Activated naive CD4-positive, alpha-beta T cell treated with anti-CD3 and anti-CD28 coated beads, Interleukin-2, amount 50 U/mL, for 24 hours (primary cell): ENCODE data around the gene YES1.
A peak's percentile ranks its signal among the peaks of the same experiment; 100 is the strongest.
"Not testable (repeated sequence)": the region's sequence is repeated elsewhere in the genome, so short reads cannot be mapped to it uniquely, and the experiment has no call there.

Experiments used
- H3K27ac Mint-ChIP-seq: one replicate; pipeline ENCODE4 v1.8.0; 2021; ENCODE audit warnings: mild to moderate bottlenecking, mixed read lengths
- H3K27me3 Mint-ChIP-seq: one replicate; pipeline ENCODE4 v1.8.0; 2021; ENCODE audit warnings: mixed read lengths
- H3K36me3 Mint-ChIP-seq: one replicate; pipeline ENCODE4 v1.8.0; 2021; ENCODE audit warnings: mixed read lengths
- H3K4me1 Mint-ChIP-seq: one replicate; pipeline ENCODE4 v1.8.0; 2021; ENCODE audit warnings: mixed read lengths
- H3K4me3 Mint-ChIP-seq: one replicate; pipeline ENCODE4 v1.8.0; 2021; ENCODE audit warnings: mild to moderate bottlenecking, mixed read lengths
- H3K9me3 Mint-ChIP-seq: one replicate; pipeline ENCODE4 v1.8.0; 2021; ENCODE audit warnings: mixed read lengths

The YES1 gene

DNA sequence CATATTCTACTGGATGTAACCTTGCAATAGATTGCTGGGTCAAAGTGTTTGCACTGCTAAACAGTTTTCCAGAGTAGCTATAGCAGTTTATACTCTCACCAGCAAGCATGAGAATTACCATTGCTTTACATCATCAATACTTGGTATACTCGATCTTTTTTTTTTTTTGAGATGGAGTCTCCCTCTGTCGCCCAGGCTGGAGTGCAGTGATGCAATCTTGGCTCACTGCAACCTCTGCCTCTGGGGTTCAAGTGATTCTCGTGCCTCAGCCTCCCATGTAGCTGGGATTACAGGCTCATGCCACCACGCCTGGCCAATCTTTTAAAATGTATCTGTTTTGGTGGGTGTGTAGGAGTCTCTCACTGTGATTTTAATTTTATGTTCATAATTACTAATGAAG lies 36.0 kb downstream of the YES1 start:
- not testable (repeated sequence) for H3K27ac Mint-ChIP-seq, H3K27me3 Mint-ChIP-seq, H3K4me3 Mint-ChIP-seq, H3K9me3 Mint-ChIP-seq
- H3K4me1 Mint-ChIP-seq, result peaks cover 68% of the 10 kb centered on the region
- peaks cover 15% of the 10 kb centered on the region for H3K36me3 Mint-ChIP-seq

DNA sequence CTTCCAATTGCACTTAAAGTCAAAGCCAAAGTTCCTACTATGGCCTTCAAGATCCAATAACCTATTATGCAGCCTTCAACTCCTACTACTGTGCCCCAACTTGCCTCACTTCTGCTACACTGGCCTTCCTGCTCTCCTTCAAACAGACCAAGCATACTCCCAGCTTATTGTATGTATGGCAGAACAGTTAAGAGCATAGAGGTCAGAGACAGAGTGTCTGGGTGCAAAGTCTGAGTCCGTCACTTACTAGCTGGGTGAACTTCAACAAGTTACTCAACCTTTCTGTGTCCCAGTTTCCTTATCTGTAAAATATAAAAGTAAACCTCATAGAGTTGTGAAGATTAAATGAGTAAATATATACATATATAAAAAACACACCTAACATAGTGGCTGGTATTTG lies 37.2 kb downstream of the YES1 start:
- Mint-ChIP-seq H3K36me3 (peaks cover 15% of the 10 kb centered on the region), H3K4me1 (peaks cover 62% of the 10 kb centered on the region), H3K9me3 (no peaks in the 10 kb centered on the region), H3K27me3 (no peaks in the 10 kb centered on the region), H3K27ac (no peak overlapping the region), H3K4me3 (no peak overlapping the region)

- peaks cover 15% of the 10 kb centered on the region for H3K36me3 Mint-ChIP-seq
- peaks cover 58% of the 10 kb centered on the region for H3K4me1 Mint-ChIP-seq
- H3K4me3 Mint-ChIP-seq, result no peak overlapping the region
- H3K9me3 Mint-ChIP-seq, result no peaks in the 10 kb centered on the region
- no peaks in the 10 kb centered on the region for H3K27me3 Mint-ChIP-seq
- H3K27ac Mint-ChIP-seq, result peak overlapping the region; percentile 42
Observed at GRCh38 chr18:773980-774624, 37.9 kb downstream of the YES1 start.

DNA sequence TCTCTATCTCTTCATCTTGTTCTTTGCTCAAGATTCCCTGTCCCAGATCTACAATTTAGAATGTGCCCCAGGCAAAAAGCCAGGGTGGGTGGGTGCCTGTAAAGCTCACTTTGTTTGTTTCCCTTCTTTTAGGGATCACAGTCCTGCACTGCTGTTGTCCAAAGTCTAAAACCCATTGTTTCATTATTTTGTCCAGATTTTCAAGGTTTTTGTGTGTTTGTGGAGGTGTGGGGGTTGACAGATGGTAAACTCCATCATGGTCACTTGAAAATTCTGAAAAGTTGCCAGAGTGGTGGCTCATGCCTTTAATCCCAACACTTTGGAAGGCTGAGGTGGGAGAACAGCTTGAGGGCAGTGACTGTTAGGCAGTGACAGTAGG lies 41.5 kb downstream of the YES1 start:
- no peaks in the 10 kb centered on the region for H3K9me3 Mint-ChIP-seq
- no peaks in the 10 kb centered on the region for H3K27me3 Mint-ChIP-seq
- peaks cover 39% of the 10 kb centered on the region for H3K4me1 Mint-ChIP-seq
- peaks cover 11% of the 10 kb centered on the region for H3K36me3 Mint-ChIP-seq
- no peak overlapping the region for H3K4me3 Mint-ChIP-seq
- peak overlapping the region; percentile 66 for H3K27ac Mint-ChIP-seq

DNA sequence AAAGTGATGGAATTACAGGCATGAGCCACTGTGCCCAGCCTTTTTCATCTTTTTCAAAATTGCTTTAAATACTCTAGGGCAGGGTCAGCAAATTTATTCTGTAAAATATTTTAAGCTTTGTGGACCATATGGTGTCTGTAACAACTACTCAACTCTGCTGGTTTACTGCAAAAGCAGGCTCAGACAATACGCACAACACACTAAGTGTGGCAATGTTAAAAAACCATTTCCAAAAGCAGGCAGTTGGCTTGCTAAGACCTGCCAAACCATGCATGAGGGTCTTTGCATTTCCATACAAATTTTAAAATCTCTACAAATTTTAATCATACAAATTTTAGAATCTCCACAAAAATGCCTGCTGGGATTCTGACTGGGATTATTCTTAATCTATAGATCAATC lies 44.1 kb downstream of the YES1 start:
- H3K27ac Mint-ChIP-seq, result no peak overlapping the region
- peaks cover 2% of the 10 kb centered on the region for H3K36me3 Mint-ChIP-seq
- H3K27me3 Mint-ChIP-seq, result no peaks in the 10 kb centered on the region
- H3K4me3 Mint-ChIP-seq, result no peak overlapping the region
- peaks cover 27% of the 10 kb centered on the region for H3K4me1 Mint-ChIP-seq
- H3K9me3 Mint-ChIP-seq, result no peaks in the 10 kb centered on the region

DNA sequence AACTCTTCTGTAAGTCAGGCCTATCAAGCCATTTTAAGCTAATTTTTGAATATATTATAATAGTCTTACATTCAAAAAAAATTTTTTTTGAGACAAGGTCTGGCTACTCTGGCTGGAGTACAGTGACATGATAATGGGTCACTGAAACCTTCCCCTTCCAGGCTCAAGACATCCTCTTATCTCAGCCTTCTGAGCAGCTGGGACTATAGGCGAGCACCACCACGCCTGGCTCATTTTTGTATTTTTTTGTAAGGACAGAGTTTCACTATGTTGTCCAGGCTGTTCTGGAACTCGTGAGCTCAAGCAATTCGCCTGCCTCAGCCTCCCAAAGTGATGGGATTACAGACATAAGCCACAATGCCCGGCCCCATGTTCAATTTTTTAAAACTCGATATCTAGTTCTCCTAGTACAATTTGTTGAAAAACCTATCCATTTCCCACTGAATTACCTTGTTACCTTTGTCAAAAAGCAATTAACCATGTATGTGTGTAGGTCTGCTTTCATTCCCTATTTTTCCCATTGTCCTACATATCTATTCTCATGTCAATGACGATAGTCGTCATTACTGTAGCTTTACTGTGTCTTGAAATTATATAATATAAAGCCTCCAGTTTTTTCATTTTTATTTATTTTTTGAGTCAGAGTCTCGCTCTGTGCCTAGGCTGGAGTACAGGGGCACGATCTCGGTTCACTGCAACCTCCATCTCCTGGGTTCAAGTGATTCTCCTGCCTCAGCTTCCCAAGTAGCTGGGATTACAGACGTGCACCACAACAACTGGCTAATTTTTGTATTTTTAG lies 44.8 kb downstream of the YES1 start:
- H3K9me3 Mint-ChIP-seq, result no peaks in the 10 kb centered on the region
- peaks cover 26% of the 10 kb centered on the region for H3K4me1 Mint-ChIP-seq
- H3K27ac Mint-ChIP-seq, result no peak overlapping the region
- H3K27me3 Mint-ChIP-seq, result no peaks in the 10 kb centered on the region
- no peak overlapping the region for H3K4me3 Mint-ChIP-seq
- peaks cover 3% of the 10 kb centered on the region for H3K36me3 Mint-ChIP-seq

DNA sequence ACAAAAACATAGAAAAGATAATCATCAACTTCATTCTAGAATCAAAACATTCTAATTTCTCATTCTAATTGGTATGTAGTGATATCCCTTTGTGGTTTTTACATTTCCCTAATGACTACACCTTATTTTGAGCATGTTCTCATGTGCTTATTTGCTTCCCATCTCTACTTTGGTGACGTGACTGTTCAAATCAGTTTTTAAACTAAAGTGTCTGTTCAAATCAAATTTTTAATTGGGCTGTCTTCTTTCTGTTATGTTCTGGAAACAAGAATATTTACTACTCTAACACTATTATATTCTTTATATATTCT lies 45.5 kb downstream of the YES1 start:
- Mint-ChIP-seq H3K4me3 (no peak overlapping the region), H3K4me1 (peaks cover 26% of the 10 kb centered on the region), H3K9me3 (no peaks in the 10 kb centered on the region), H3K36me3 (peaks cover 3% of the 10 kb centered on the region), H3K27me3 (no peaks in the 10 kb centered on the region), H3K27ac (peak overlapping the region; percentile 55)

DNA sequence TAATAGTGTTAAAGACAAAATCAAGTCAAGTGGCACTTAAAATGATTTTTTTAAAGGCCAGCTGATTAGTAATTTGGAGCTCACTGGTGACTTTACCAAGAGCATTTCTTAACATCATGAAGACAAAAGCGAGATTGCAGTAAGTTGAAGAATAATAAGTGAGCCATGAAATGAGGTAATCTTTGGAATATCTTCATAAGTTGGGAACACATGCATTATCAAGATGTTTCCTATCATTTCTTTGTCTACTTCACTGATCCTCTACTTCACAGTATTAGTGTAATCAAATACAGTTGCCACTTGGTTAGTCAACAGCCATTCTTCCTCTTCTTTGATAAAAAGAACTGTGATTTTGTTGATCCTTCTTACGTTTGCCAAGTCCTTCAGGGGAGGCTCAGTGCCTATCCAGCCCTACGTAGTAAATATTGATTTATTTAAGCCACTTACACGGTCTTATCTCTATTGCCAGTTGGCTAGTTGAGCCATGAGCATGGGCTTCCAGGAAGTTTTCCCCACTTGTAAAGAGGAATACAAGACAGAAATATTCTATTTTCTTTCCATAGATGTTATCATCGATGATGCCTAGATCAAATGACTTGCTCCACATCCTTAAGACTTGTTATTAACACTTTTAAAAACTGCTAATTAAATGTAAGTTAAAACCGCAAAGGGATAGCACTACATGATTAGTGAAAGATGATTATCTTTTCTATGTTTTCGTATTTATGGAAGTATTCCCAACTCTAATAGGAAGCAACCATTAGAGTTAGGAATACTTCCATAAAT lies 46.1 kb downstream of the YES1 start:
- no peaks in the 10 kb centered on the region for H3K9me3 Mint-ChIP-seq
- no peak overlapping the region for H3K27ac Mint-ChIP-seq
- H3K36me3 Mint-ChIP-seq, result peaks cover 3% of the 10 kb centered on the region
- H3K27me3 Mint-ChIP-seq, result no peaks in the 10 kb centered on the region
- H3K4me1 Mint-ChIP-seq, result peaks cover 28% of the 10 kb centered on the region
- H3K4me3 Mint-ChIP-seq, result no peak overlapping the region

DNA sequence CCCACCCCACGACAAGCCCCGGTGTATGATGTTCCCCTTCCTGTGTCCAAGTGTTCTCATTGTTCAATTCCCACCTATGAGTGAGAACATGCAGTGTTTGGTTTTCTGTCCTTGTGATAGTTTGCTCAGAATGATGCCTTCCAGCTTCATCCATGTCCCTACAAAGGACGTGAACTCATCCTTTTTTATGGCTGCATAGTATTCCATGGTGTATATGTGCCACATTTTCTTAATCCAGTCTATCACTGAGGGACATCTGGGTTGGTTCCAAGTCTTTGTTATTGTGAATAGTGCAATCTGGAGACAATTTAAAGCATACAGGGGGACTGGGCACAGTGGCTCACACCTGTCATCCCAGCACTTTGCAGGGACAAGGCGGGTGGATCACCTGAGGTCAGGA lies 52.2 kb downstream of the YES1 start:
- H3K27ac Mint-ChIP-seq, H3K27me3 Mint-ChIP-seq: not testable (repeated sequence)

DNA sequence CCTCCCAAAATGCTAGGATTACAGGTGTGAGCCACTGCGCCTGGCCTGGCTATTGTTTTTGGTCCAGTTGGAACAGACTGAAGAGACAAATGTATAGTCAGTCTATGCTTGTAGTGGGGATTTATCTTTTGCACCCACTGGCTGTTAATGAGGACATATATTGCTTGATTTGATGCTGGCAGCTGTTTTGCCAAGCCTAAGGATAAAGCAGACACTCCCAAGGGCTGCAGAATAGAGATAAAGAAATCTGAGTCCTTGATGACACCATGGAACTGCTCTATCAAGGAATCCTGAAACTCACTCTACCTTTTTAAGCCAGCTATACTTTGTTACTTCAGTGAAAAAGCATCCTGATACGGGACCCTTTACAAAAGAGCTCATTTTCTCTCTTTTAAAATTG lies 56.5 kb downstream of the YES1 start:
- Mint-ChIP-seq H3K27ac (no peak overlapping the region), H3K4me3 (no peak overlapping the region), H3K27me3 (no peaks in the 10 kb centered on the region), H3K9me3 (no peaks in the 10 kb centered on the region), H3K4me1 (peaks cover 8% of the 10 kb centered on the region), H3K36me3 (peaks cover 11% of the 10 kb centered on the region)

More for the DNA sequence above, 52.2 kb downstream of the YES1 start:
- H3K4me1 Mint-ChIP-seq, result peaks cover 28% of the 10 kb centered on the region
- H3K4me3 Mint-ChIP-seq, H3K36me3 Mint-ChIP-seq, H3K9me3 Mint-ChIP-seq: not testable (repeated sequence)

GRCh38 chr18:754656-755055 lies 57.4 kb downstream of the YES1 start:
- Mint-ChIP-seq H3K4me1 (peaks cover 8% of the 10 kb centered on the region), H3K27me3 (no peaks in the 10 kb centered on the region), H3K4me3 (no peak overlapping the region), H3K36me3 (peaks cover 11% of the 10 kb centered on the region), H3K27ac (no peak overlapping the region), H3K9me3 (no peaks in the 10 kb centered on the region)

DNA sequence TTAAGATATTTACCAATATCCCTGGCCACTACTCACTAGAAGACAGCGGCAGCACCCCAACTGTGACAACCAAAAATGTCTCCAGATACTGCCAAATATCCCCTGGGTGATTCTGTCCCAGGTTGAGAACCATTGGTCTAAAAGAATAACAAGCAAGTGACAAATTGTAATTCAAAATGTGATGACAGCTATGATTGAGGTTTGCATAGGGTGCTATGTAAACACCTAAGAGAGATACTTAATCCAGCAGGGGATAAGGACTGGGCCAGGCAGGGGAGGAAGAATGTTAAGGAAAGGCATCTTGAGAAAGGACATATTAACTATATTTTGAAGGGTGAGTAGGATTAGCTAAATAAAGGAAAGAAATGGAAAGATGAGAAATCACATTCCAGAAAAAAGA lies 61.6 kb downstream of the YES1 start:
- Mint-ChIP-seq H3K4me1 (no peaks in the 10 kb centered on the region), H3K36me3 (peaks cover 13% of the 10 kb centered on the region), H3K9me3 (no peaks in the 10 kb centered on the region), H3K27ac (no peak overlapping the region), H3K4me3 (no peak overlapping the region), H3K27me3 (no peaks in the 10 kb centered on the region)

DNA sequence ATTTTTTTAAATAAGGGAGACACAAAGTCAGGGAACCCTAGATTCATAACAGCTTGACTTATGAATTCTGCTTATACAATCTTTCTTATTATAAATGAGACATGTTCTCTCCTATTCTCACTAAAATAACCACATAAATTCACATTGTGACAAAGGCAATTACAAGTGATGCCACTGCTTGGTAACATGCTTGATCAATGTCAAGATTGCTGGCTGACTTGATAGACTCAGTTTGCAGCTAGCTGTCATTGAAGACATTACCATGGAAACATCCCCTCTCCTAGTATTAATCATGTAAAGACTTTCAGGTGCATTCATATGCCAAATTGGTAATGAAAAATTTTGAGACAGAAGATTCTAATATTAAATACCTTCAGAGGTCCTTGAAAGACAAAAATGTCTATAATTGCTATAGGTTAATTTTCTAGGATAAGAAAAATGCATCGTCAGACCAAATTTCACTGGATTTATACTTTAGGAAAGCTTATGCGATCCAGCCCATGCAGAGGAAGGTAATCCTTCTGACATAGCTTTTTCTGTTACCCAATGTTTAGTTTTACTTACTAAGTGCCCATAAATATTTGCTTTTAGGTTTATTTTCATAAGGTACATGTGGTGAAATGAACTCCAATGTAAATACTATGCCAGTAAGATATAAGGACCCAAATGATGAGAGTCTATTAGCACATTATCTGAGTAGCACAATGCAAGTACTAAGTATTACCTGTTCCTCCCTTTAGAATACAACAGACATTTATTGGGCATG lies 67.0 kb downstream of the YES1 start:
- H3K4me3 Mint-ChIP-seq, result no peak overlapping the region
- H3K4me1 Mint-ChIP-seq, result peaks cover 5% of the 10 kb centered on the region
- H3K36me3 Mint-ChIP-seq, result peaks cover 11% of the 10 kb centered on the region
- no peak overlapping the region for H3K27ac Mint-ChIP-seq
- H3K27me3 Mint-ChIP-seq, result no peaks in the 10 kb centered on the region
- no peaks in the 10 kb centered on the region for H3K9me3 Mint-ChIP-seq

- no peak overlapping the region for H3K4me3 Mint-ChIP-seq
- H3K36me3 Mint-ChIP-seq, result peaks cover 12% of the 10 kb centered on the region
- H3K4me1 Mint-ChIP-seq, result peaks cover 5% of the 10 kb centered on the region
- no peaks in the 10 kb centered on the region for H3K27me3 Mint-ChIP-seq
- peak overlapping the region; percentile 23 for H3K27ac Mint-ChIP-seq
- no peaks in the 10 kb centered on the region for H3K9me3 Mint-ChIP-seq
Observed at GRCh38 chr18:741931-742512, 70.0 kb downstream of the YES1 start.

GRCh38 chr18:732371-732770 lies 79.7 kb downstream of the YES1 start:
- Mint-ChIP-seq H3K27me3 (no peaks in the 10 kb centered on the region), H3K4me1 (peaks cover 4% of the 10 kb centered on the region), H3K27ac (no peak overlapping the region), H3K9me3 (no peaks in the 10 kb centered on the region), H3K36me3 (peaks cover 16% of the 10 kb centered on the region), H3K4me3 (no peak overlapping the region)
